GM19099 (cell line): ENCODE data around the gene JAKMIP1.

ENCODE experiments used
- POLR2A ChIP-seq: IDR thresholded peaks from 3 replicates; pipeline ENCODE4 v1.6.1; 2011; ENCODE audit warnings: low read depth; ENCODE audit not compliant: insufficient read length; ENCODE audit errors: extremely low read depth

The JAKMIP1 gene

GRCh38 chr4:6104541-6105130 lies 95.7 kb downstream of the JAKMIP1 start:
- no peak for TF ChIP-seq POLR2A

DNA sequence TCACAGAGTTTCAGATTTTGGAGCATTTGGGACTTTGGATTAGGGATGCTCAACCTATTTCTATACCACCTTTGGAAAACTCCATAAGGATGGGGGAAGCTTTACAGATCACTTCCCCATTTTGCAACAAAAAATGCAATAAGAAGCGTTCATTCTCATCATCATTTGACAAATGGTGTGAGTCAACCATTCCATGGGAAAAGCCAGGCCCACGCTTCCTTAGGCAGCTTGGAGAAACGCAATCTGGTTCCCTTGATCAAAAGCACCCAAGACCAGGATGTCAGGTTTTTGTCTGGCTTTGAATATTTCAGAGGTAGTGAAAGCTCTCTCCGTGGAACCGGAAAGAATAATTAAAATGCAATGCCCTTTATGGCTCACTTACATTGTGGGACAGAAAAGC lies 102.8 kb downstream of the JAKMIP1 start:
- TF ChIP-seq POLR2A: no peak

DNA sequence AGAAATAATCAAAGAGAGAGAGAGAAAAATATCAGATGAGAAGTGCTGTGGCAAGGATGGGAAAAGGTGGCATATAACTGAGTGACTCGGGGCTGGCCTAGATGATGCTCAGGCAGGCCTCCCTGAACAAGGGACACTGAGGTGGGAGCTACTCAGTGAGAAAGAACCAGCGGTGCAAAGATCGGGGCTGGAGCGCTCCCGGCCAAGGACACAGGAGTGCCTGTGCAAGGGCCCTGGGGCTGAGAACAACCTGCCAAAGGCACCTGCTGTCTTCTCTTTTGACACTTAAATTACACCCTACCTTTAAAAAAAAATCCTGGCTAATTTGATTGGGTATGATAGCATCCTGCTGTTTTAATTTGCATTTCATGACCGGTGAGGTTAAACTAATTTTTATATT lies 104.5 kb downstream of the JAKMIP1 start:
- TF ChIP-seq POLR2A: no peak

- no peak for TF ChIP-seq POLR2A
Measured at GRCh38 chr4:6095023-6095752, 105.2 kb downstream of the JAKMIP1 start.

GRCh38 chr4:6093671-6094070 lies 106.7 kb downstream of the JAKMIP1 start:
- no peak for TF ChIP-seq POLR2A

GRCh38 chr4:6092971-6093370 lies 107.4 kb downstream of the JAKMIP1 start:
- TF ChIP-seq POLR2A: no peak

DNA sequence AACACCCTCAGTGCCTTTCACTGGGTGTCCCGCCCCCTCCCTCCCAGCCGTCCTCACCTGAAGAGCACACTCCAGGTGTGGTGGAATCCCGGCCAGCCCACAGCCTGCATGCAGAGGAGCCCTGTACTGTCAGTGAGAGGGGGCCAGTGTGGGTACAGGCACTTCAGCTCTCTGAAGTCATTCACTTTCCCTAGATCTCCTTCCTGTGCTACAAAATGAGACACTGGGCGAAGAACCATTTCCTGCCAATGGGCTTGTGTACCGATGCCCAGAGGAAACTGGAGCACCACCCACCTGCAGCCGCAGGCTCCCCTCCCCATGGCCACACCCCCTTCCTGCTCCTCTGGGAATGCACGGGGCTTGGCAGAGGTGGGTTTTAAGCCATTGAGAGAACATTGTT lies 108.2 kb downstream of the JAKMIP1 start:
- no peak for TF ChIP-seq POLR2A

- TF ChIP-seq POLR2A: no peak
Measured at GRCh38 chr4:6090931-6091330, 109.4 kb downstream of the JAKMIP1 start.

- no peak for TF ChIP-seq POLR2A
Measured at GRCh38 chr4:6088950-6089349, 111.4 kb downstream of the JAKMIP1 start.

DNA sequence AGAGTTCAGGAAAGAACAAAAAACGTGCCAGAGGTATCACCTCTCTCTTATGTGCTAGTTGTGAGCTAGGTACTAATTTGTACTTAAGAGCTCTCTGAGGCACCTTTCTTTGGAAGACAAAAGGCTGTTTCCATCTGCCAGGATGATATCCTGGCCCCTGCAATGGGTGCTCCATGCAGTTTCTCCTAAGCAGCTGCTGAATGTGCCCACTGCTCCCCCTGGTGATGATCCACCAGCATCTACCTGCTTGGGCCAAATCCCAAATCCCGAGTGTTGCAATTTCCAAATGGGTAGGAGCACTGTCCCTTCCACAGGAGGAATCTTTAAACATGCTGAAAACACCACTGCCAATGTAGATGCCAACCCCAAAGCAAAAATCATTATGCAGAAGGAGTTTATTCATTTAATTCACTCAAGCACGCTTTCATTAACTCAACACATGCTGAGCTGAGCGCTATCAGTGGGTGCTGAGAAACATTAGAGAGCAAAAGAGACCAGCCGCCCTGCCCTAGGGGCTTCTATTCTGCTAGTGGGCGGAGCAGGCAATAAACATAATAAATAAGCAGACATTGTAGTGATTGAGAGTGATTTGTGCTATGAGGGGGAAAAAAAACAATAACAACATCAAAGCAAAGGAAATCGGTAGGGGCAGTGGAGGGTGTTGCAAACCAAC lies 112.5 kb downstream of the JAKMIP1 start:
- TF ChIP-seq POLR2A: no peak

- no peak for TF ChIP-seq POLR2A
Measured at GRCh38 chr4:6086846-6087245, 113.5 kb downstream of the JAKMIP1 start.

DNA sequence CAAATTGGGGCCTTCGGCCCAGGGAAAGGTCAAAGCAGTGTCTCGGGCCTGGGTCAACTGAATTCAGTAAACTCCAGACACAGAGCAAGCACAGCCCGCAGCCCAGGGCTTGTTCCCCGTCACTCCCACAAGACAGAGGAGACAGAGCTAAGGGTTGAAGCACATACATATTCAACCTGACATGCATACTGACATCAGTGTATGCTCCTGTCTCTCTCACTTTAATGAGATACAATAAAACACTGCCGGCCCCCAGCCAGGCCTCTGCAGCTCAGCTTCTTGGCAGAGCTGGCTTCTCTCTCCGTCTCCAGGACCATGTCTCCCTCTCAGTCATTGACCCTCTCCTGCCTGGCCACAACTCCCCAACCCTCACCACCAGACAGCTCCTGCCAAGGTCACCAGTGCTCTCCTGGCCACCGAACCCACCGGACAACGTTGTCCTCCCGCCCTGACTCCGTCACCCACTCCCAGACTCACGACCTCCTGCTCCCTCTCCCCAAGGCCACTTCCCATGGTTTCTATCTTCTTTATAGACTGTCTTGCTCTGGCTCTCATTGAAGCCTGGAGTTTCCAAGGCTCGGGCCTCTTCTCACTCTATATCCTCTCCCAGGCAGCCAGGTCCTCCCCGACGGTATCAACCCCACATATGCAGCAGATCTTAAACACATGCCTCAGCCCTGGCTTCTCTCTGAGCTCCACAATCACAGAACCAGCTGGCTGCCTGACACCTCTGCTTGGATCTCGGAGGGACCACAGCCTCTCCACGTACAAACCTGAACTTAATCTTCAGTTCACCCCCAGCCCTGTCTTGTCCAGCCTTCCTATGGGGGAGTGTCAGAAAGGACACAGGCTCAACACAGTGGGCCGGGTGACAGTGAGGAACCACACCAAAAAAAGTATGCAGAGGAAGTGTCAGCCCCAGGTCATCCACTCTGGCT lies 114.4 kb downstream of the JAKMIP1 start:
- TF ChIP-seq POLR2A: no peak

- no peak for TF ChIP-seq POLR2A
Measured at GRCh38 chr4:6085028-6085690, 115.2 kb downstream of the JAKMIP1 start.

GRCh38 chr4:6079965-6080364 lies 120.4 kb downstream of the JAKMIP1 start:
- TF ChIP-seq POLR2A: no peak
